ENCODE results near the gene PPP1R13L.

GRCh38 chr19:45347570-45348366 is 57.1 kb downstream of the PPP1R13L start:
- no peak for TF ChIP-seq CTCF (IDR thresholded peaks at IDR 0.05)
- TF ChIP-seq EZH2 (IDR thresholded peaks at IDR 0.05; ENCODE audit: borderline replicate concordance, insufficient read depth, low read depth, low read length, poor library complexity, severe bottlenecking), result no peak

All from B cell (primary cell).